K562 (cell line): ENCODE data around the gene RANBP3. TPM values are rescaled to one million over a fixed set of nuclear protein-coding genes. Genes with fewer than 3 reads are reported as not detected.

ENCODE experiments used
- ATAC-seq: fragments of 200-7000 bp; cut with Tn5 transposase; 3 replicates; pipeline ENCODE4 v1.9.1; 2020; ENCODE audit warnings: moderate library complexity
- BruUV-seq: library from RNA; stranded (reverse); fragments of 400-500 nt; replicated peaks from 2 replicates; lab custom pipeline; 2021; lab: Mats Ljungman, UMichigan
- CTCF ChIA-PET: fragments of 300-600 bp; formaldehyde crosslinking; extraction: SDS; loops from one replicate; lab custom pipeline; 2021; ENCODE audit warnings: low intra/inter-chr PET ratio; lab: Yijun Ruan, JAX
- POLR2A ChIA-PET: fragments of 300-600, 350-650 bp; sonication (Branson Sonifier 250); formaldehyde crosslinking; extraction: SDS; loops from one replicate; lab custom pipeline; 2021; ENCODE audit warnings: antibody characterized with exemption, inconsistent platforms; lab: Yijun Ruan, JAX
- DNase-seq, 4 experiments: peaks; one replicate each; pipeline versions ENCODE4 v3.0.0 to v3.0.0-alpha.2; 2011 to 2018; ENCODE audit warnings: low spot score in 3 of 4, mixed read lengths in 3 of 4; ENCODE audit errors: extremely low read depth in 1 of 4
- FAIRE-seq: peaks from 2 replicates; lab custom pipeline; 2011; peaks lifted over from hg19 to GRCh38; lab: Jason Lieb, UNC
- H2AFZ ChIP-seq: 2 replicates; pipeline ENCODE4 v1.6.0; 2011; ENCODE audit warnings: low read depth, low read length, control low read depth, inconsistent platforms
- H3K27ac ChIP-seq: fragments of 200-600 bp; 3 replicates; pipeline ENCODE4 v1.8.0; 2011; ENCODE audit warnings: low read depth, mild to moderate bottlenecking, control low read depth, inconsistent platforms, low read length, moderate library complexity, mixed read lengths; ENCODE audit errors: extremely low read depth
- H3K27me3 ChIP-seq, 2 experiments: fragments of 300-600 bp in 1 of 2; 2 replicates in 1 of 2; 3 replicates in 1 of 2; pipeline versions ENCODE4 v1.6.0 to v1.8.0; 2011; ENCODE audit warnings: inconsistent platforms in 2 of 2, low read length in 2 of 2, mild to moderate bottlenecking in 1 of 2, mixed read lengths in 1 of 2, moderate library complexity in 1 of 2; ENCODE audit not compliant: control insufficient read depth in 2 of 2, insufficient read depth in 2 of 2
- H3K36me3 ChIP-seq: fragments of 300-600 bp; 3 replicates; pipeline ENCODE4 v1.8.0; 2011; ENCODE audit warnings: mild to moderate bottlenecking, low read length, inconsistent platforms; ENCODE audit not compliant: control insufficient read depth, insufficient read depth
- H3K4me1 ChIP-seq, 2 experiments: fragments of 200-600 bp in 1 of 2; replicated peaks in 1 of 2; 2 replicates in 1 of 2; 3 replicates in 1 of 2; pipeline versions ENCODE4 v1.5.1 to v1.8.0; 2011; ENCODE audit warnings: inconsistent platforms in 2 of 2, low read length in 2 of 2, mild to moderate bottlenecking in 1 of 2, mixed read lengths in 1 of 2, moderate library complexity in 1 of 2; ENCODE audit not compliant: control insufficient read depth in 2 of 2, insufficient read depth in 2 of 2
- H3K4me2 ChIP-seq: 2 replicates; pipeline ENCODE4 v1.6.1; 2011; ENCODE audit warnings: low read length, control low read depth, inconsistent platforms, mixed read lengths; ENCODE audit not compliant: insufficient read depth
- H3K4me3 ChIP-seq: fragments of 200-600 bp; sonication (generic), shearing (Covaris generic); 2 replicates; pipeline ENCODE4 v1.5.1; 2016; ENCODE audit warnings: control low read depth, inconsistent platforms
- H3K79me2 ChIP-seq: fragments of 200-600 bp; 3 replicates; pipeline ENCODE4 v1.8.0; 2011; ENCODE audit warnings: low read length, inconsistent platforms; ENCODE audit not compliant: control insufficient read depth, insufficient read depth
- H3K9ac ChIP-seq, 2 experiments: 2 replicates each; pipeline versions ENCODE4 v1.6.0 to v1.6.1; 2011; ENCODE audit warnings: low read depth in 2 of 2, low read length in 2 of 2, control low read depth in 1 of 2, inconsistent platforms in 1 of 2, mild to moderate bottlenecking in 1 of 2, mixed read lengths in 1 of 2; ENCODE audit not compliant: insufficient read depth in 1 of 2
- H3K9me1 ChIP-seq: one replicate; pipeline ENCODE4 v1.6.0; 2011; ENCODE audit warnings: inconsistent platforms, mild to moderate bottlenecking, low read length, moderate library complexity; ENCODE audit not compliant: control insufficient read depth, insufficient read depth
- H3K9me3 ChIP-seq: replicated peaks from 2 replicates; pipeline ENCODE4 v1.5.1; 2011; ENCODE audit warnings: low read depth, low read length, inconsistent platforms; ENCODE audit not compliant: control insufficient read depth, insufficient read depth
- H4K20me1 ChIP-seq: replicated peaks from 2 replicates; pipeline ENCODE4 v1.6.1; 2011; ENCODE audit warnings: low read length, inconsistent platforms, mixed read lengths; ENCODE audit not compliant: control insufficient read depth, insufficient read depth
- CREM ChIP-seq: IDR thresholded peaks from 2 replicates; pipeline ENCODE4 v1.6.1; 2014; ENCODE audit warnings: antibody characterized with exemption, low read depth
- CTBP1 ChIP-seq: fragments of 450-650 bp; IDR thresholded peaks from 2 replicates; pipeline ENCODE4 v1.6.1; 2016; ENCODE audit warnings: borderline replicate concordance
- ELF4 ChIP-seq: fragments of 450-650 bp; formaldehyde crosslinking; IDR thresholded peaks from 2 replicates; pipeline ENCODE4 v1.4.0; 2022; ENCODE audit warnings: missing genetic modification characterization
- EP300 ChIP-seq: IDR thresholded peaks from 2 replicates; pipeline ENCODE4 v1.6.1; 2012; ENCODE audit warnings: low read length, improper control_type of control experiment
- FOS ChIP-seq: IDR thresholded peaks from 3 replicates; pipeline ENCODE4 v1.6.1; 2011; ENCODE audit not compliant: insufficient read length; ENCODE audit errors: extremely low read depth
- ILF3 ChIP-seq: fragments of 450-650 bp; IDR thresholded peaks from 2 replicates; pipeline ENCODE4 v1.6.1; 2018; ENCODE audit warnings: antibody characterized with exemption, mild to moderate bottlenecking, moderate library complexity, borderline replicate concordance
- KDM5B ChIP-seq: fragments of 200-600 bp; sonication (generic); IDR thresholded peaks from 2 replicates; pipeline ENCODE4 v1.6.1; 2012; ENCODE audit warnings: low read depth, mild to moderate bottlenecking, moderate library complexity, low read length, control low read depth, inconsistent platforms; ENCODE audit not compliant: insufficient replicate concordance
- NFIX ChIP-seq: fragments of 250-450 bp; sonication (Bioruptor Pico); IDR thresholded peaks from 2 replicates; pipeline ENCODE4 v1.4.0; 2020; ENCODE audit warnings: low read depth, mild to moderate bottlenecking, moderate library complexity
- NR2C2 ChIP-seq, 2 experiments: fragments of 200-800 bp in 1 of 2; sonication (Bioruptor generic) in 1 of 2; sonication (generic) in 1 of 2; formaldehyde crosslinking in 1 of 2; IDR thresholded peaks; 2 replicates each; pipeline versions ENCODE4 v1.6.1 to v1.8.0; 2016 to 2022; ENCODE audit warnings: mild to moderate bottlenecking in 1 of 2, missing compliant biosample characterization in 1 of 2, missing genetic modification characterization in 1 of 2, missing genetic modification reagents in 1 of 2
- PCBP1 ChIP-seq: fragments of 200-400 bp; formaldehyde crosslinking; IDR thresholded peaks from 2 replicates; pipeline ENCODE4 v1.6.1; 2018; ENCODE audit warnings: mild to moderate bottlenecking, low read depth, low read length; ENCODE audit not compliant: poor library complexity, severe bottlenecking
- TEAD1 ChIP-seq, 2 experiments: fragments of 450-650 bp in 1 of 2; sonication (generic) in 1 of 2; formaldehyde crosslinking; IDR thresholded peaks; 2 replicates each; pipeline versions ENCODE4 v1.4.0 to v1.8.0; 2020 to 2022; ENCODE audit warnings: mild to moderate bottlenecking in 2 of 2, missing genetic modification reagents in 1 of 2
- ZC3H11A ChIP-seq: IDR thresholded peaks from 2 replicates; pipeline ENCODE4 v1.6.1; 2012; ENCODE audit warnings: low read depth, low read length, improper control_type of control experiment
- ZNF12 ChIP-seq: sonication (generic); formaldehyde crosslinking; IDR thresholded peaks from 2 replicates; pipeline ENCODE4 v1.4.0; 2020; ENCODE audit warnings: mild to moderate bottlenecking, missing genetic modification reagents
- ZNF212 ChIP-seq: fragments of 450-650 bp; formaldehyde crosslinking; IDR thresholded peaks from 2 replicates; pipeline ENCODE4 v1.4.0; 2020; ENCODE audit warnings: mild to moderate bottlenecking
- ZNF347 ChIP-seq: fragments of 450-650 bp; formaldehyde crosslinking; IDR thresholded peaks from 2 replicates; pipeline ENCODE4 v1.4.0; 2020; ENCODE audit warnings: low read depth, mild to moderate bottlenecking, moderate library complexity
- WGBS: fragments of 100-300 bp; shearing (Covaris generic); methylation state at CpG from one replicate; pipeline ENCODE4 v1.1.6; 2016; ENCODE audit warnings: low coverage, mixed read lengths; ENCODE audit not compliant: insufficient coverage; ENCODE audit errors: missing lambda C conversion rate; 5-methylcytosine and 5-hydroxymethylcytosine counted together
- in situ Hi-C: fragments of 300-500 bp; cut with MboI; formaldehyde crosslinking; loops from 4 replicates; pipeline ENCODE4 v1.15.0; 2018; ENCODE audit warnings: inconsistent platforms, mixed read lengths
- intact Hi-C: fragments of 100-400 bp; cut with micrococcal nuclease; formaldehyde crosslinking; loops from 2 replicates; pipeline ENCODE4 v1.14.2; 2022
- polyA plus RNA-seq, 8 experiments: library from polyadenylated mRNA; depleted of rRNA in 4 of 8; stranded (reverse) in 5 of 8; unstranded in 3 of 8; fragments of >200 nt; fragmentation: Nextera tagmentation in 2 of 8; fragmentation: Illumina TruSeq in 1 of 8; extraction: Ambion mirVana in 2 of 8; extraction: Trizol in 1 of 8; gene quantifications; 2 replicates each; pipeline versions ENCODE4 v1.2.1 to v1.2.3, GENCODE V29; 2011 to 2014; ENCODE audit warnings: inconsistent platforms in 1 of 8, missing spikeins in 1 of 8
- total RNA-seq, 7 experiments: library from RNA; depleted of rRNA in 6 of 7; stranded (reverse); fragments of >200 nt in 6 of 7; fragmentation: Illumina TruSeq in 2 of 7; extraction: Trizol in 2 of 7; gene quantifications; 2 replicates each; pipeline versions ENCODE4 v1.2.1 to v1.2.3, GENCODE V29; 2011 to 2021; ENCODE audit warnings: low replicate concordance in 1 of 7
- TF ChIP-seq, protein P1 (sequence below): fragments of 250-450 bp; sonication (Bioruptor Pico); IDR thresholded peaks from 2 replicates; pipeline ENCODE4 v1.8.0; 2022; ENCODE audit warnings: inconsistent platforms
- TF ChIP-seq, protein P2 (sequence below), 2 experiments: IDR thresholded peaks; 2 replicates each; pipeline ENCODE4 v1.6.1; 2012; ENCODE audit warnings: improper control_type of control experiment in 2 of 2, low read depth in 2 of 2, low read length in 2 of 2, borderline replicate concordance in 1 of 2

Gene RANBP3
- total and polyA plus RNA-seq, 9 of the 15 experiments (the other 6 are each of a cell fraction or from before 2014, with no cell fraction given): 0.90 to 95.1 (median 63.2) TPM

DNA sequence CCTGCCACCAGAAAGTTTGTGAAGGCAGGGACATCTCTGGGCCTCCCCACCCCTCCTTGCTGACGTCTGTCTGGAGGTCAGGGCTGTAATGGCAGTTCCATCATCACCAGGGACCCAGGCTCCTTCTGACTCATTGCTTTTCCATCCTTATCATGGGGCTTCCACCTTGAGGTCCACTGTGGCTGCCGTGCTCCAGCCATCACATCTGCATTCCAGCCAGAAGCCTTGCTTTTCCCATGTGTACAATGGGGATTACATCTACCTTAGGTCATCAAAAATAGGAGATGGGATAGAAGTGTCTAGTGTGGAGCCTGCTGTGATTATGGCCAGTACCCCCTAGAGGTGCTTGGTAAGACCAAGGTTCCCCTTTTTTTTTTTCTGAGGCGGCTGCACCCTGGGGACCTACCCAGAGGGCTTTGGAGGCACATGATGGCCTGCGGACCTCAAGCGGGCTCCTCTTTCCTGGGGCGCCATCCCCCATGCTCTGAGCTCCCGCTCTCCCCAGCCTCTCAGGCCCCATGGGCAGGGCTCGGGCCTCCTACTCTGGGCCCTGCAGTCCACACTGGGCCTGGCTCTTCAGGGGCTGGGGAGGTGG lies 13.4 kb upstream of the RANBP3 start (continued):
- TF ChIP-seq FOS (no peak), TEAD1 (CRISPR knock-in tag; IDR thresholded peaks at IDR 0.05) (peak in 1 of 2 experiments; percentile 93; a peak in 1 of 4 replicates)

DNA sequence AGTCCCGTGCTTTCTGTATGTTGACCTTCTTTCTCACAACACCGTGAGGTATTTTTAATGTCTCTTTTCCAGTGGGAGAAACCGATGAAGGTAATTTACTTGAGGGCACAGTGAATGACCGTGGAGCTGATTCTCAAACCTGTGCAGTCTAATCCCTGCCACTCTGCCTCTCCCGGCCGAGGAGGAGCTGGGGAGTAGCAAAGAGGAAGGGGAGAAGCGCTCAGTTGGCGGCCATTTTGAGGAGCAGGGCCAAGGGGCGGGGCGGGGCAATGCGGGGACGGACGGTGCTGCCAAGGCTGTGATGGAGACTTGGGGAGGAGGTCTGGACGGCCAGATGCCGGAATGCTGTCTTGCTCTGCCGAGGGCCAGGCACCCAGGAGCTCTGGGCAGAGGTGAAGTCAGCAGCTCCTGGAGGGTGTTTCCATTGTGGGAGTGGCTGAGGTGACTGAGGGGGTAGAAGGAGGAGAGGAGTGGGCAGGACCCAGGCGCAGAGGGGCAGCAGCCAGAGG lies 12.4 kb upstream of the RANBP3 start:
- ChIA-PET POLR2A (interaction anchor here (0.5 to 4.2 kb wide), 6 partner anchors 8 to 844 kb away, joined by 3 to 36 read pairs (median 4); partner anchors contain the start of genes DUS3L and RANBP3), CTCF (no interaction called here)
- Histone ChIP-seq H3K4me2 (peak overlapping the region; percentile 62), H3K9ac (peak overlapping the region; percentile 32 to 62; a peak in 2 of 4 replicates), H2AFZ (peak overlapping the region; percentile 94), H3K79me2 (no peaks in the 10 kb centered on the region), H3K4me3 (peak overlapping the region; percentile 3; the same call in 1 of the 2 replicates), H3K9me1 (no peaks in the 10 kb centered on the region), H3K36me3 (no peaks in the 10 kb centered on the region), H3K9me3 (no peaks in the 10 kb centered on the region), H3K27ac (peak overlapping the region; percentile 42), H3K27me3 (no peaks in the 10 kb centered on the region), H3K4me1 (peaks cover 21 to 30% of the 10 kb centered on the region in 2 experiments), H4K20me1 (no peaks in the 10 kb centered on the region)
- FAIRE-seq (no peak), DNase-seq (peak; percentile 68 to 85 (median 82)), ATAC-seq (peak; percentile 80)
- BruUV-seq: no TSS peak
- intact Hi-C loops (no loop called here), in situ Hi-C loops (no loop called here)
- 10% methylated on average over 8 of the region's 17 CpGs for WGBS
- TF ChIP-seq CREM (no peak), EP300 (no peak), NR2C2 (CRISPR knock-in tag; IDR thresholded peaks at IDR 0.05) (no peak), NR2C2 (tag; IDR thresholded peaks at IDR 0.05) (no peak), PCBP1 (no peak), ZC3H11A (no peak), KDM5B (no peak), ZNF12 (CRISPR knock-in tag) (no peak), NFIX (CRISPR knock-in tag) (no peak), ELF4 (CRISPR knock-in tag) (no peak), ZNF347 (CRISPR knock-in tag) (no peak), CTBP1 (no peak), ZNF212 (CRISPR knock-in tag) (no peak), ILF3 (no peak)
- TF ChIP-seq, protein P1, sequence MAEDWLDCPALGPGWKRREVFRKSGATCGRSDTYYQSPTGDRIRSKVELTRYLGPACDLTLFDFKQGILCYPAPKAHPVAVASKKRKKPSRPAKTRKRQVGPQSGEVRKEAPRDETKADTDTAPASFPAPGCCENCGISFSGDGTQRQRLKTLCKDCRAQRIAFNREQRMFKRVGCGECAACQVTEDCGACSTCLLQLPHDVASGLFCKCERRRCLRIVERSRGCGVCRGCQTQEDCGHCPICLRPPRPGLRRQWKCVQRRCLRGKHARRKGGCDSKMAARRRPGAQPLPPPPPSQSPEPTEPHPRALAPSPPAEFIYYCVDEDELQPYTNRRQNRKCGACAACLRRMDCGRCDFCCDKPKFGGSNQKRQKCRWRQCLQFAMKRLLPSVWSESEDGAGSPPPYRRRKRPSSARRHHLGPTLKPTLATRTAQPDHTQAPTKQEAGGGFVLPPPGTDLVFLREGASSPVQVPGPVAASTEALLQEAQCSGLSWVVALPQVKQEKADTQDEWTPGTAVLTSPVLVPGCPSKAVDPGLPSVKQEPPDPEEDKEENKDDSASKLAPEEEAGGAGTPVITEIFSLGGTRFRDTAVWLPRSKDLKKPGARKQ (CRISPR knock-in tag): no peak
- TF ChIP-seq, protein P2, sequence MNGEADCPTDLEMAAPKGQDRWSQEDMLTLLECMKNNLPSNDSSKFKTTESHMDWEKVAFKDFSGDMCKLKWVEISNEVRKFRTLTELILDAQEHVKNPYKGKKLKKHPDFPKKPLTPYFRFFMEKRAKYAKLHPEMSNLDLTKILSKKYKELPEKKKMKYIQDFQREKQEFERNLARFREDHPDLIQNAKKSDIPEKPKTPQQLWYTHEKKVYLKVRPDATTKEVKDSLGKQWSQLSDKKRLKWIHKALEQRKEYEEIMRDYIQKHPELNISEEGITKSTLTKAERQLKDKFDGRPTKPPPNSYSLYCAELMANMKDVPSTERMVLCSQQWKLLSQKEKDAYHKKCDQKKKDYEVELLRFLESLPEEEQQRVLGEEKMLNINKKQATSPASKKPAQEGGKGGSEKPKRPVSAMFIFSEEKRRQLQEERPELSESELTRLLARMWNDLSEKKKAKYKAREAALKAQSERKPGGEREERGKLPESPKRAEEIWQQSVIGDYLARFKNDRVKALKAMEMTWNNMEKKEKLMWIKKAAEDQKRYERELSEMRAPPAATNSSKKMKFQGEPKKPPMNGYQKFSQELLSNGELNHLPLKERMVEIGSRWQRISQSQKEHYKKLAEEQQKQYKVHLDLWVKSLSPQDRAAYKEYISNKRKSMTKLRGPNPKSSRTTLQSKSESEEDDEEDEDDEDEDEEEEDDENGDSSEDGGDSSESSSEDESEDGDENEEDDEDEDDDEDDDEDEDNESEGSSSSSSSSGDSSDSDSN (IDR thresholded peaks at IDR 0.05; ENCODE audit: borderline replicate concordance in 1 of 2, low read depth in 2 of 2, low read length in 2 of 2): no peak
